H1 (cell line): ENCODE results near the gene CCER1. TPM values are rescaled to one million over a fixed set of nuclear protein-coding genes. Genes with fewer than 3 reads are reported as not detected.

Experiments
- CTCF ChIA-PET: fragments of 300-600 bp; sonication (Branson Sonifier 250); formaldehyde crosslinking; loops from one replicate; lab custom pipeline; 2021; ENCODE audit not compliant: partially characterized antibody; lab: Charles Lee
- POLR2A ChIA-PET: fragments of 300-600 bp; sonication (Branson Sonifier 250); formaldehyde crosslinking; loops from one replicate; lab custom pipeline; 2021; ENCODE audit warnings: inconsistent platforms; ENCODE audit not compliant: partially characterized antibody; lab: Charles Lee
- DNase-seq, 2 experiments: peaks; one replicate each; pipeline versions ENCODE4 v3.0.0 to v3.0.0-alpha.2; 2010 to 2022; ENCODE audit warnings: low spot score in 2 of 2, low read depth in 1 of 2, mixed read lengths in 1 of 2
- FAIRE-seq: peaks from 2 replicates; lab custom pipeline; 2011; peaks lifted over from hg19 to GRCh38; lab: Jason Lieb, UNC
- H2AFZ ChIP-seq: 2 replicates; pipeline ENCODE4 v1.8.1; 2012; ENCODE audit warnings: low read length, inconsistent platforms
- H2AK5ac ChIP-seq: 2 replicates; pipeline ENCODE4 v1.6.1; 2013; ENCODE audit warnings: low read depth, low read length
- H2BK120ac ChIP-seq: replicated peaks from 2 replicates; pipeline ENCODE3; 2013; ENCODE audit warnings: low read depth, low read length, inconsistent platforms
- H2BK12ac ChIP-seq: 2 replicates; pipeline ENCODE4 v1.6.1; 2013; ENCODE audit warnings: low read depth, low read length
- H2BK15ac ChIP-seq: 2 replicates; pipeline ENCODE4 v1.6.1; 2013; ENCODE audit warnings: low read length
- H2BK20ac ChIP-seq: 2 replicates; pipeline ENCODE4 v1.6.1; 2013; ENCODE audit warnings: low read length
- H2BK5ac ChIP-seq: 2 replicates; pipeline ENCODE4 v1.6.1; 2013; ENCODE audit warnings: low read depth, low read length
- H3K14ac ChIP-seq: 2 replicates; pipeline ENCODE4 v1.6.1; 2013; ENCODE audit warnings: inconsistent platforms; ENCODE audit not compliant: insufficient read length
- H3K18ac ChIP-seq: 2 replicates; pipeline ENCODE4 v1.6.1; 2013; ENCODE audit warnings: low read length; ENCODE audit errors: extremely low read depth
- H3K23ac ChIP-seq: 2 replicates; pipeline ENCODE4 v1.6.1; 2013; ENCODE audit warnings: inconsistent platforms; ENCODE audit not compliant: insufficient read length
- H3K23me2 ChIP-seq: 2 replicates; pipeline ENCODE4 v1.6.1; 2013; ENCODE audit warnings: low read depth, low read length
- H3K27ac ChIP-seq: 2 replicates; pipeline ENCODE4 v1.6.1; 2011; ENCODE audit warnings: low read depth, low read length, inconsistent platforms
- H3K27me3 ChIP-seq, 4 experiments: replicated peaks in 1 of 4; 1 replicate in 1 of 4; 2 replicates in 3 of 4; pipeline versions ENCODE4 v1.6.1 to v1.8.1; 2011 to 2013; ENCODE audit warnings: low read length in 3 of 4, mild to moderate bottlenecking in 3 of 4, inconsistent platforms in 2 of 4, mixed read lengths in 2 of 4, moderate library complexity in 1 of 4; ENCODE audit not compliant: control insufficient read depth in 3 of 4, insufficient read depth in 3 of 4; ENCODE audit errors: extremely low read depth in 1 of 4
- H3K36me3 ChIP-seq, 4 experiments: 2 replicates each; pipeline versions ENCODE4 v1.6.1 to v1.8.1; 2011 to 2013; ENCODE audit warnings: mild to moderate bottlenecking in 4 of 4, low read length in 3 of 4, moderate library complexity in 2 of 4, control low read depth in 1 of 4, inconsistent platforms in 1 of 4; ENCODE audit not compliant: insufficient read depth in 4 of 4, control insufficient read depth in 2 of 4
- H3K4ac ChIP-seq: replicated peaks from 2 replicates; pipeline ENCODE3; 2013; ENCODE audit warnings: low read length, low read depth, mixed read lengths, inconsistent platforms; ENCODE audit not compliant: insufficient read length
- H3K4me1 ChIP-seq, 4 experiments: replicated peaks in 1 of 4; 1 replicate in 1 of 4; 2 replicates in 3 of 4; pipeline versions ENCODE4 v1.6.1 to v1.8.1; 2011 to 2013; ENCODE audit warnings: low read length in 3 of 4, inconsistent platforms in 2 of 4, mixed read lengths in 1 of 4; ENCODE audit not compliant: insufficient read depth in 4 of 4, control insufficient read depth in 3 of 4
- H3K4me2 ChIP-seq, 2 experiments: 2 replicates each; pipeline versions ENCODE4 v1.6.1 to v1.8.1; 2011 to 2013; ENCODE audit warnings: low read depth in 2 of 2, low read length in 2 of 2, control low read depth in 1 of 2, inconsistent platforms in 1 of 2, mild to moderate bottlenecking in 1 of 2; ENCODE audit not compliant: insufficient read depth in 1 of 2
- H3K4me3 ChIP-seq, 4 experiments: fragments of 200-600, 300-600 bp in 1 of 4; sonication (generic), shearing (Covaris generic), sonication (Bioruptor Twin) in 1 of 4; 2 replicates each; pipeline versions ENCODE4 v1.5.1 to v1.8.1; 2011 to 2016; ENCODE audit warnings: low read length in 4 of 4, low read depth in 3 of 4, control low read depth in 2 of 4, inconsistent platforms in 2 of 4, mild to moderate bottlenecking in 2 of 4, mixed read lengths in 1 of 4, moderate library complexity in 1 of 4; ENCODE audit not compliant: insufficient read depth in 2 of 4; ENCODE audit errors: extremely low read depth in 1 of 4
- H3K56ac ChIP-seq: replicated peaks from 2 replicates; pipeline ENCODE3; 2013; ENCODE audit warnings: low read depth, mild to moderate bottlenecking, mixed read lengths, low read length, inconsistent platforms; ENCODE audit not compliant: insufficient read length
- H3K79me1 ChIP-seq: 2 replicates; pipeline ENCODE4 v1.6.1; 2013; ENCODE audit warnings: low read depth, low read length, control low read depth
- H3K79me2 ChIP-seq, 2 experiments: 2 replicates each; pipeline versions ENCODE4 v1.6.1 to v1.8.1; 2012 to 2013; ENCODE audit warnings: low read length in 2 of 2, mild to moderate bottlenecking in 2 of 2, inconsistent platforms in 1 of 2; ENCODE audit not compliant: insufficient read depth in 2 of 2, control insufficient read depth in 1 of 2
- H3K9ac ChIP-seq, 4 experiments: replicated peaks in 1 of 4; 1 replicate in 1 of 4; 2 replicates in 3 of 4; pipeline versions ENCODE4 v1.6.1 to v1.8.1; 2011 to 2013; ENCODE audit warnings: low read depth in 3 of 4, low read length in 3 of 4, control low read depth in 2 of 4, mild to moderate bottlenecking in 2 of 4, moderate library complexity in 2 of 4, inconsistent platforms in 1 of 4; ENCODE audit errors: extremely low read depth in 1 of 4
- H3K9me3 ChIP-seq, 2 experiments: 2 replicates each; pipeline versions ENCODE4 v1.6.1 to v1.8.1; 2012 to 2013; ENCODE audit warnings: mild to moderate bottlenecking in 2 of 2, moderate library complexity in 2 of 2, control low read depth in 1 of 2, inconsistent platforms in 1 of 2, low read depth in 1 of 2, low read length in 1 of 2, mixed read lengths in 1 of 2; ENCODE audit not compliant: insufficient read depth in 2 of 2
- H4K20me1 ChIP-seq, 2 experiments: replicated peaks in 1 of 2; 2 replicates each; pipeline versions ENCODE3 to v1.8.1; 2011 to 2013; ENCODE audit warnings: inconsistent platforms in 2 of 2, low read length in 2 of 2, mild to moderate bottlenecking in 1 of 2; ENCODE audit not compliant: insufficient read depth in 2 of 2, control insufficient read depth in 1 of 2
- H4K5ac ChIP-seq: 2 replicates; pipeline ENCODE4 v1.6.1; 2013; ENCODE audit warnings: low read length, low read depth, mixed read lengths, inconsistent platforms; ENCODE audit not compliant: insufficient read length
- H4K8ac ChIP-seq: 2 replicates; pipeline ENCODE4 v1.8.0; 2013; ENCODE audit warnings: mild to moderate bottlenecking, moderate library complexity, low read length, inconsistent platforms; ENCODE audit not compliant: insufficient read depth; ENCODE audit errors: extremely low read depth
- H4K91ac ChIP-seq: replicated peaks from 2 replicates; pipeline ENCODE3; 2013; ENCODE audit warnings: low read length, mixed read lengths, inconsistent platforms; ENCODE audit not compliant: insufficient read length
- MAFK ChIP-seq: IDR thresholded peaks from 2 replicates; pipeline ENCODE4 v1.6.1; 2012; ENCODE audit warnings: low read depth, mild to moderate bottlenecking, improper control_type of control experiment, low read length
- POLR2AphosphoS5 ChIP-seq: IDR thresholded peaks from 2 replicates; pipeline ENCODE4 v1.6.1; 2011; ENCODE audit warnings: low read depth, low read length
- RAD21 ChIP-seq, 2 experiments: IDR thresholded peaks in 1 of 2; conservative IDR thresholded peaks in 1 of 2; 2 replicates each; pipeline ENCODE4 v1.6.1; 2011; ENCODE audit warnings: low read depth in 2 of 2, low read length in 2 of 2, improper control_type of control experiment in 1 of 2, inconsistent platforms in 1 of 2, mild to moderate bottlenecking in 1 of 2, moderate library complexity in 1 of 2
- RXRA ChIP-seq: IDR thresholded peaks from 2 replicates; pipeline ENCODE4 v1.6.1; 2011; ENCODE audit warnings: low read depth, mild to moderate bottlenecking, low read length, moderate library complexity; ENCODE audit not compliant: insufficient read depth
- SAP30 ChIP-seq: fragments of 300-600 bp; sonication (generic); IDR thresholded peaks from 2 replicates; pipeline ENCODE4 v1.7.1; 2012; ENCODE audit warnings: low read length, moderate library complexity, mild to moderate bottlenecking, inconsistent platforms; ENCODE audit not compliant: insufficient read depth, insufficient replicate concordance
- SP1 ChIP-seq: IDR thresholded peaks from 2 replicates; pipeline ENCODE4 v1.6.1; 2011; ENCODE audit warnings: low read depth, low read length
- SUZ12 ChIP-seq: fragments of 200-600 bp; sonication (generic); IDR thresholded peaks from 2 replicates; pipeline ENCODE4 v1.6.1; 2012; ENCODE audit warnings: mild to moderate bottlenecking, inconsistent platforms, low read length, moderate library complexity, mixed read lengths
- TCF12 ChIP-seq: IDR thresholded peaks from 2 replicates; pipeline ENCODE4 v1.6.1; 2011; ENCODE audit warnings: low read depth, mild to moderate bottlenecking, low read length
- WGBS, 2 experiments: shearing (Covaris generic) in 1 of 2; methylation state at CpG; one replicate each; pipeline versions ENCODE4 v1.1.6 to v1.1.7; 2013 to 2015; ENCODE audit warnings: low lambda C conversion rate in 2 of 2, mixed read lengths in 2 of 2, inconsistent platforms in 1 of 2, low coverage in 1 of 2, missing lambda C conversion rate in 1 of 2; ENCODE audit not compliant: insufficient replicate concordance in 2 of 2, insufficient coverage in 1 of 2, insufficient read length in 1 of 2; ENCODE audit errors: extremely low coverage in 1 of 2, missing lambda C conversion rate in 1 of 2; 5-methylcytosine and 5-hydroxymethylcytosine counted together
- polyA plus RNA-seq, 7 experiments: library from polyadenylated mRNA; depleted of rRNA in 3 of 7; stranded (reverse) in 5 of 7; unstranded in 2 of 7; fragments of >200 nt in 5 of 7; fragments of 200-250 nt in 2 of 7; gene quantifications; 1 replicate in 5 of 7; 2 replicates in 1 of 7; 4 replicates in 1 of 7; pipeline versions ENCODE4 v1.2.1 to v1.2.3, GENCODE V29; 2011 to 2013; ENCODE audit warnings: missing spikeins in 2 of 7, mixed read lengths in 2 of 7
- total RNA-seq: library from RNA; stranded (reverse); fragmentation: NEBNext Ultra II Directional; extraction: Animal tissue kit (Norgen Biotek cat#: 25700); gene quantifications from 2 replicates; pipeline ENCODE4 v1.2.1, GENCODE V29; 2021

CCER1 gene
- total and polyA plus RNA-seq, 2 of the 8 experiments (the other 6 are each of a cell fraction or from before 2014, with no cell fraction given): not detected

DNA sequence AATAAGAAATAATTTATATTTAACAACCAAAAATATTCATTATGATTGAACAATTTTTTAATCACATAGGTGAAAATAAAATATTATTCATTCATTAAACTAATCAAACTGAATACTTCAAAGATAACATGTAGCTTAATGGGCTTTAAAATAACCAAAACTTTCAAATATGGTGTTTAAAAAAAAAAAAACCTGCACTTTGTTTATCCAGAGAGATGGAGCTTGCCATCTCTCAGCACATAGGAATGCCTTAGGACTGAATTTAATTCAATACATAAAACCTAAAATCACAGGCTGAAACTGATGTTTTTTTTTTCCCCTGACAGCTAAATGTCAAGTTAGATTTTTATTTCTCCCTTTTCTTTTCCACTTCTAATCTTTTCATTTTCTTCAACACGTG lies 14.4 kb upstream of the CCER1 start:
- Histone ChIP-seq H3K23ac (no peak overlapping the region), H4K5ac (no peak overlapping the region), H3K56ac (no peak overlapping the region), H2BK120ac (no peak overlapping the region), H3K4me3 (no peak overlapping the region), H3K4me1 (no peaks in the 10 kb centered on the region), H2BK15ac (no peak overlapping the region), H4K91ac (no peak overlapping the region), H3K9ac (no peak overlapping the region), H3K9me3 (no peaks in the 10 kb centered on the region), H3K79me1 (no peaks in the 10 kb centered on the region), H3K23me2 (no peaks in the 10 kb centered on the region), H2AK5ac (no peak overlapping the region), H2BK12ac (no peak overlapping the region), H3K18ac (no peak overlapping the region), H3K4me2 (no peak overlapping the region), H3K14ac (no peak overlapping the region), H2BK5ac (no peak overlapping the region), H3K36me3 (no peaks in the 10 kb centered on the region), H3K79me2 (no peaks in the 10 kb centered on the region), H2BK20ac (no peak overlapping the region), H4K8ac (no peak overlapping the region), H3K27me3 (no peaks in the 10 kb centered on the region), H2AFZ (no peak overlapping the region), H3K4ac (no peak overlapping the region), H3K27ac (no peak overlapping the region), H4K20me1 (no peaks in the 10 kb centered on the region)
- WGBS, 2 experiments: 25% methylated on average over 1 of the region's 1 CpG; no CpG with 5 or more reads in 1 of the 2 experiments
- no peak for DNase-seq
- ChIA-PET POLR2A (no interaction called here), CTCF (interaction anchor here (1.0 to 4.3 kb wide), 5 partner anchors 11 to 386 kb away, joined by 3 to 15 read pairs (median 4); partner anchors contain the start of gene CCER1)
- no peak for FAIRE-seq
- TF ChIP-seq SAP30: no peak
- no peak for TF ChIP-seq MAFK
- no peak for TF ChIP-seq SP1
- TF ChIP-seq POLR2AphosphoS5: no peak
- TF ChIP-seq SUZ12: no peak
- no peak for TF ChIP-seq RXRA
- TF ChIP-seq RAD21 (IDR thresholded peaks at IDR 0.05 in 1 of 2, conservative IDR thresholded peaks at IDR 0.05 in 1 of 2; ENCODE audit: low read depth in 2 of 2, low read length in 2 of 2): no peak
- no peak for TF ChIP-seq TCF12
